ENCODE data around the gene BDKRB1. TPM values are rescaled to one million over a fixed set of nuclear protein-coding genes. Genes with fewer than 3 reads are reported as not detected.

BDKRB1 gene
- polyA plus RNA-seq, 3 donors: not detected

- no peak for DNase-seq
- Mint-ChIP-seq H3K4me1 (no peaks in the 10 kb centered on the region), H3K27ac (no peak overlapping the region), H3K36me3 (no peaks in the 10 kb centered on the region), H3K27me3 (ENCODE audit: low read depth in 3 of 3) (peaks cover 2 to 11% (median 5%) of the 10 kb centered on the region in 3 donors), H3K9me3 (peaks cover 4 to 13% (median 8%) of the 10 kb centered on the region in 7 donors), H3K4me3 (no peak overlapping the region)
- no peak for TF ChIP-seq CTCF (IDR thresholded peaks at IDR 0.05)
- H3K4me1 ChIP-seq (ENCODE audit: control insufficient read depth in 1 of 2, insufficient read depth in 2 of 2, low read length in 2 of 2): no peaks in the 10 kb centered on the region
- intact Hi-C loops (cut with micrococcal nuclease): no loop called here
- H3K9ac ChIP-seq (ENCODE audit: insufficient read depth, low read length, poor library complexity, severe bottlenecking): no peak overlapping the region
- no peak overlapping the region for H2AFZ ChIP-seq (ENCODE audit: insufficient read depth, low read depth, low read length, poor library complexity, severe bottlenecking)
- 92% methylated on average over 2 of the region's 5 CpGs for WGBS (ENCODE audit: insufficient coverage)
- no peaks in the 10 kb centered on the region for H3K36me3 ChIP-seq (replicated peaks in 1 of 2; ENCODE audit: control insufficient read depth in 1 of 2, insufficient read depth in 2 of 2, low read length in 2 of 2)
- no peaks in the 10 kb centered on the region for H3K79me2 ChIP-seq (ENCODE audit: insufficient read depth, low read length)
- no peak overlapping the region for H3K4me3 ChIP-seq (replicated peaks in 1 of 3; ENCODE audit: low read depth in 2 of 3, low read length in 3 of 3)
- H3K4me2 ChIP-seq (replicated peaks; ENCODE audit: extremely low read depth, low read length, poor library complexity, severe bottlenecking): no peak overlapping the region
- H3K27ac ChIP-seq (ENCODE audit: low read depth in 1 of 2, low read length in 2 of 2): no peak overlapping the region
- H4K20me1 ChIP-seq (ENCODE audit: insufficient read depth, low read length): no peaks in the 10 kb centered on the region
- peaks cover 0 to 10% of the 10 kb centered on the region in 2 donors for H3K9me3 ChIP-seq (replicated peaks in 1 of 2; ENCODE audit: control insufficient read depth in 1 of 2, insufficient read depth in 1 of 2, low read length in 2 of 2)
- H3K27me3 ChIP-seq (ENCODE audit: control insufficient read depth in 2 of 2, insufficient read depth in 2 of 2, low read length in 2 of 2): no peaks in the 10 kb centered on the region
Observed at GRCh38 chr14:96225213-96225612, 30.8 kb upstream of the BDKRB1 start.

- H3K36me3 ChIP-seq (replicated peaks in 1 of 2; ENCODE audit: control insufficient read depth in 1 of 2, insufficient read depth in 2 of 2, low read length in 2 of 2): no peaks in the 10 kb centered on the region
- H3K79me2 ChIP-seq (ENCODE audit: insufficient read depth, low read length): no peaks in the 10 kb centered on the region
- H3K27me3 ChIP-seq (ENCODE audit: control insufficient read depth in 2 of 2, insufficient read depth in 2 of 2, low read length in 2 of 2): no peaks in the 10 kb centered on the region
- H3K27ac ChIP-seq (ENCODE audit: low read depth in 1 of 2, low read length in 2 of 2): no peak overlapping the region
- peaks cover 0 to 10% of the 10 kb centered on the region in 2 donors for H3K9me3 ChIP-seq (replicated peaks in 1 of 2; ENCODE audit: control insufficient read depth in 1 of 2, insufficient read depth in 1 of 2, low read length in 2 of 2)
- no peak overlapping the region for H3K4me2 ChIP-seq (replicated peaks; ENCODE audit: extremely low read depth, low read length, poor library complexity, severe bottlenecking)
- H3K9ac ChIP-seq (ENCODE audit: insufficient read depth, low read length, poor library complexity, severe bottlenecking): no peak overlapping the region
- H3K4me1 ChIP-seq (ENCODE audit: control insufficient read depth in 1 of 2, insufficient read depth in 2 of 2, low read length in 2 of 2): no peaks in the 10 kb centered on the region
- DNase-seq: no peak
- Mint-ChIP-seq H3K9me3 (peaks cover 4 to 13% (median 8%) of the 10 kb centered on the region in 7 donors), H3K36me3 (no peaks in the 10 kb centered on the region), H3K27me3 (ENCODE audit: low read depth in 3 of 3) (peaks cover 5 to 11% (median 7%) of the 10 kb centered on the region in 3 donors), H3K4me3 (no peak overlapping the region), H3K4me1 (no peaks in the 10 kb centered on the region), H3K27ac (no peak overlapping the region)
- no peaks in the 10 kb centered on the region for H4K20me1 ChIP-seq (ENCODE audit: insufficient read depth, low read length)
- no peak for TF ChIP-seq CTCF (IDR thresholded peaks at IDR 0.05)
- WGBS (ENCODE audit: insufficient coverage): 50% methylated on average over 3 of the region's 5 CpGs
- no peak overlapping the region for H2AFZ ChIP-seq (ENCODE audit: insufficient read depth, low read depth, low read length, poor library complexity, severe bottlenecking)
- intact Hi-C loops (cut with micrococcal nuclease): no loop called here
- H3K4me3 ChIP-seq (replicated peaks in 1 of 3; ENCODE audit: low read depth in 2 of 3, low read length in 3 of 3): no peak overlapping the region
Observed at GRCh38 chr14:96225745-96226151, 30.3 kb upstream of the BDKRB1 start.
